ENCODE measurements around the gene COMT. TPM values are rescaled to one million over a fixed set of nuclear protein-coding genes. Genes with fewer than 3 reads are reported as not detected.

COMT gene
- total RNA-seq, 1 experiment from 2014 or later: 30.8 TPM

GRCh38 chr22:19981961-19982920, 40.7 kb downstream of the COMT start:
- POLR2A ChIA-PET: no interaction called here
- H3K27me3 Mint-ChIP-seq (ENCODE audit: low read depth): no peaks in the 10 kb centered on the region

GRCh38 chr22:19982991-19983578, 41.5 kb downstream of the COMT start:
- CTCF ChIA-PET: interaction anchor here (1.2 to 1.9 kb wide), 2 partner anchors 9 to 30 kb away, joined by 5 to 8 read pairs; no protein-coding TSS in a partner anchor
- H3K4me1 Mint-ChIP-seq: peaks cover 5% of the 10 kb centered on the region; the same call in 1 of the 2 replicates

More at GRCh38 chr22:19981961-19982920, 40.7 kb downstream of the COMT start:
- Mint-ChIP-seq H3K4me3 (no peak overlapping the region), H3K9me3 (no peaks in the 10 kb centered on the region), H3K27ac (no peak overlapping the region), H3K36me3 (peaks cover 6% of the 10 kb centered on the region; the same call in 1 of the 2 replicates), H3K4me1 (peaks cover 5% of the 10 kb centered on the region; the same call in 1 of the 2 replicates)
- ATAC-seq (no peak), DNase-seq (ENCODE audit: low spot score) (no peak)
- TF ChIP-seq, protein P1, sequence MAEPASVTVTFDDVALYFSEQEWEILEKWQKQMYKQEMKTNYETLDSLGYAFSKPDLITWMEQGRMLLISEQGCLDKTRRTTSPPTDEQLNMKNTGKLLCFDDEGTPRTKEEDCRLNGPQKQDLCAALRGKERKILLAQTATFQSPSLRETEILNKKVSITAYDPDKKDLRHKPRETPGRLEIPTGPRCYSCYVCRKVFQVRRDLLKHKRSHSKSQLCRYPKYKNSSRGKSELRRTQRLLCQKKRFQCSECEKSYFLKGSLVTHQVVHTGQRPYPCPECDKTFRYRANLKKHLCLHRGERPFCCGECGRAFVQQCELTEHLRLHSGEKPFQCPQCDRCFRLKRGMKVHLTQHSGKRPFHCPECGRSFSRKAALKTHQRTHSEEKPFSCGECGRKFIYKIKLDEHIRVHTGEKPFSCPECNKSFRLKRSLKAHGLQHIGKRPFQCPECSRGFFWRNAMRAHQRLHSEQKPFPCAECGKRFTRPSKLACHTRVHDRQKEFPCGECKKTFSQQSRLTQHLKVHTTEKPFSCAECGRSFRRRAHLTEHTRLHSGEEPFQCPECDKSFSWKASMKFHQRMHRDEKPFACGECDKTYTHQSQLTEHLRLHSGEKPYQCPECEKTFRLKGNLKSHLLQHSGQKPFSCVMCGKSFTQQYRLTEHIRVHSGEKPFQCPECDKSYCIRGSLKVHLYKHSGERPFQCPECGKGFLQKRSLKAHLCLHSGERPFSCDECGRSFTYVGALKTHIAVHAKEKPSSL (CRISPR knock-in tag; conservative IDR thresholded peaks at IDR 0.05): no peak
- no peak for TF ChIP-seq ZBTB43 (CRISPR knock-in tag; IDR thresholded peaks at IDR 0.05)
- TF ChIP-seq, protein P2, sequence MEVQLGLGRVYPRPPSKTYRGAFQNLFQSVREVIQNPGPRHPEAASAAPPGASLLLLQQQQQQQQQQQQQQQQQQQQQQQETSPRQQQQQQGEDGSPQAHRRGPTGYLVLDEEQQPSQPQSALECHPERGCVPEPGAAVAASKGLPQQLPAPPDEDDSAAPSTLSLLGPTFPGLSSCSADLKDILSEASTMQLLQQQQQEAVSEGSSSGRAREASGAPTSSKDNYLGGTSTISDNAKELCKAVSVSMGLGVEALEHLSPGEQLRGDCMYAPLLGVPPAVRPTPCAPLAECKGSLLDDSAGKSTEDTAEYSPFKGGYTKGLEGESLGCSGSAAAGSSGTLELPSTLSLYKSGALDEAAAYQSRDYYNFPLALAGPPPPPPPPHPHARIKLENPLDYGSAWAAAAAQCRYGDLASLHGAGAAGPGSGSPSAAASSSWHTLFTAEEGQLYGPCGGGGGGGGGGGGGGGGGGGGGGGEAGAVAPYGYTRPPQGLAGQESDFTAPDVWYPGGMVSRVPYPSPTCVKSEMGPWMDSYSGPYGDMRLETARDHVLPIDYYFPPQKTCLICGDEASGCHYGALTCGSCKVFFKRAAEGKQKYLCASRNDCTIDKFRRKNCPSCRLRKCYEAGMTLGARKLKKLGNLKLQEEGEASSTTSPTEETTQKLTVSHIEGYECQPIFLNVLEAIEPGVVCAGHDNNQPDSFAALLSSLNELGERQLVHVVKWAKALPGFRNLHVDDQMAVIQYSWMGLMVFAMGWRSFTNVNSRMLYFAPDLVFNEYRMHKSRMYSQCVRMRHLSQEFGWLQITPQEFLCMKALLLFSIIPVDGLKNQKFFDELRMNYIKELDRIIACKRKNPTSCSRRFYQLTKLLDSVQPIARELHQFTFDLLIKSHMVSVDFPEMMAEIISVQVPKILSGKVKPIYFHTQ (CRISPR knock-in tag; IDR thresholded peaks at IDR 0.05): no peak
- TF ChIP-seq, protein P3, sequence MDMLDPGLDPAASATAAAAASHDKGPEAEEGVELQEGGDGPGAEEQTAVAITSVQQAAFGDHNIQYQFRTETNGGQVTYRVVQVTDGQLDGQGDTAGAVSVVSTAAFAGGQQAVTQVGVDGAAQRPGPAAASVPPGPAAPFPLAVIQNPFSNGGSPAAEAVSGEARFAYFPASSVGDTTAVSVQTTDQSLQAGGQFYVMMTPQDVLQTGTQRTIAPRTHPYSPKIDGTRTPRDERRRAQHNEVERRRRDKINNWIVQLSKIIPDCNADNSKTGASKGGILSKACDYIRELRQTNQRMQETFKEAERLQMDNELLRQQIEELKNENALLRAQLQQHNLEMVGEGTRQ (CRISPR knock-in tag; IDR thresholded peaks at IDR 0.05): no peak
- TF ChIP-seq ZSCAN18 (CRISPR knock-in tag; IDR thresholded peaks at IDR 0.05): no peak
- CTCF ChIA-PET: interaction anchor here (0.7 kb wide), 1 partner anchor 12 kb away, joined by 3 read pairs; no protein-coding TSS in a partner anchor

More at GRCh38 chr22:19982991-19983578, 41.5 kb downstream of the COMT start:
- POLR2A ChIA-PET: no interaction called here
- no peak overlapping the region for H3K4me3 Mint-ChIP-seq
- no peak for ATAC-seq
- 0 out of 2 replicates have a peak, but pooled peaks have one; percentile 14 for TF ChIP-seq FOXK1 (CRISPR knock-in tag; IDR thresholded peaks at IDR 0.05)
- no peak for TF ChIP-seq ZSCAN18 (CRISPR knock-in tag; IDR thresholded peaks at IDR 0.05)
- no peaks in the 10 kb centered on the region for H3K27me3 Mint-ChIP-seq (ENCODE audit: low read depth)
- no peak overlapping the region for H3K27ac Mint-ChIP-seq
- H3K36me3 Mint-ChIP-seq: peaks cover 6% of the 10 kb centered on the region; the same call in 1 of the 2 replicates
- no peak for DNase-seq (ENCODE audit: low spot score)
- H3K9me3 Mint-ChIP-seq: no peaks in the 10 kb centered on the region

All from WTC11 (cell line).